SK-N-DZ (cell line): ENCODE results near the gene ZDHHC3.
"Not testable (repeated sequence)": the region's sequence is repeated elsewhere in the genome, so short reads cannot be mapped to it uniquely, and the experiment has no call there.

Experiments
- DNase-seq: peaks from one replicate; pipeline ENCODE4 v3.0.0-alpha.2; 2015; ENCODE audit warnings: low spot score

Gene ZDHHC3

GRCh38 chr3:44996556-44996969 is 20.6 kb upstream of the ZDHHC3 start:
- no peak for DNase-seq

- DNase-seq, result no peak
Observed at GRCh38 chr3:44995142-44995770, 19.3 kb upstream of the ZDHHC3 start.

GRCh38 chr3:44993471-44994205 is 17.7 kb upstream of the ZDHHC3 start:
- no peak for DNase-seq

GRCh38 chr3:44992555-44993470 is 16.8 kb upstream of the ZDHHC3 start:
- DNase-seq, result no peak

- no peak for DNase-seq
Observed at GRCh38 chr3:44991326-44991725, 15.4 kb upstream of the ZDHHC3 start.

GRCh38 chr3:44989636-44990373 is 13.8 kb upstream of the ZDHHC3 start:
- DNase-seq, result no peak

GRCh38 chr3:44989141-44989540 is 13.2 kb upstream of the ZDHHC3 start:
- DNase-seq, result no peak

GRCh38 chr3:44988073-44988472 is 12.1 kb upstream of the ZDHHC3 start:
- DNase-seq, result no peak

- DNase-seq, result no peak
Observed at GRCh38 chr3:44987332-44987731, 11.4 kb upstream of the ZDHHC3 start.

- not testable (repeated sequence) for DNase-seq
Observed at GRCh38 chr3:44986330-44986729, 10.4 kb upstream of the ZDHHC3 start.

- no peak for DNase-seq
Observed at GRCh38 chr3:44984335-44984734, 8.4 kb upstream of the ZDHHC3 start.

GRCh38 chr3:44983484-44983941 is 7.5 kb upstream of the ZDHHC3 start:
- DNase-seq, result no peak

- DNase-seq, result no peak
Observed at GRCh38 chr3:44982817-44983216, 6.8 kb upstream of the ZDHHC3 start.

- DNase-seq, result no peak
Observed at GRCh38 chr3:44981751-44982150, 5.8 kb upstream of the ZDHHC3 start.

GRCh38 chr3:44981220-44981619 is 5.2 kb upstream of the ZDHHC3 start:
- no peak for DNase-seq

- DNase-seq, result no peak
Observed at GRCh38 chr3:44974416-44974815, 1.6 kb downstream of the ZDHHC3 start.

- DNase-seq, result no peak
Observed at GRCh38 chr3:44970926-44971490, 5.0 kb downstream of the ZDHHC3 start.

GRCh38 chr3:44969828-44970179 is 6.2 kb downstream of the ZDHHC3 start:
- DNase-seq, result no peak

- DNase-seq, result no peak
Observed at GRCh38 chr3:44969154-44969827, 6.7 kb downstream of the ZDHHC3 start.

- no peak for DNase-seq
Observed at GRCh38 chr3:44968447-44968858, 7.5 kb downstream of the ZDHHC3 start.
